ENCODE results near the gene KCNG1.

- TF ChIP-seq, protein P1, sequence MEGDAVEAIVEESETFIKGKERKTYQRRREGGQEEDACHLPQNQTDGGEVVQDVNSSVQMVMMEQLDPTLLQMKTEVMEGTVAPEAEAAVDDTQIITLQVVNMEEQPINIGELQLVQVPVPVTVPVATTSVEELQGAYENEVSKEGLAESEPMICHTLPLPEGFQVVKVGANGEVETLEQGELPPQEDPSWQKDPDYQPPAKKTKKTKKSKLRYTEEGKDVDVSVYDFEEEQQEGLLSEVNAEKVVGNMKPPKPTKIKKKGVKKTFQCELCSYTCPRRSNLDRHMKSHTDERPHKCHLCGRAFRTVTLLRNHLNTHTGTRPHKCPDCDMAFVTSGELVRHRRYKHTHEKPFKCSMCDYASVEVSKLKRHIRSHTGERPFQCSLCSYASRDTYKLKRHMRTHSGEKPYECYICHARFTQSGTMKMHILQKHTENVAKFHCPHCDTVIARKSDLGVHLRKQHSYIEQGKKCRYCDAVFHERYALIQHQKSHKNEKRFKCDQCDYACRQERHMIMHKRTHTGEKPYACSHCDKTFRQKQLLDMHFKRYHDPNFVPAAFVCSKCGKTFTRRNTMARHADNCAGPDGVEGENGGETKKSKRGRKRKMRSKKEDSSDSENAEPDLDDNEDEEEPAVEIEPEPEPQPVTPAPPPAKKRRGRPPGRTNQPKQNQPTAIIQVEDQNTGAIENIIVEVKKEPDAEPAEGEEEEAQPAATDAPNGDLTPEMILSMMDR (IDR thresholded peaks at IDR 0.05; ENCODE audit: low read length), result no peak
- TF ChIP-seq EZH2 (IDR thresholded peaks at IDR 0.05; ENCODE audit: borderline replicate concordance, low read length), result no peak
Measured at GRCh38 chr20:50992336-50992732, 30.6 kb downstream of the KCNG1 start.
